Jurkat, Clone E6-1 (cell line): ENCODE results near the gene ADAP2. TPM values are rescaled to one million over a fixed set of nuclear protein-coding genes. Genes with fewer than 3 reads are reported as not detected.
"Not testable (repeated sequence)": the region's sequence is repeated elsewhere in the genome, so short reads cannot be mapped to it uniquely, and the experiment has no call there.

ENCODE experiments used
- DNase-seq: peaks from one replicate; pipeline ENCODE4 v3.0.0-alpha.2; 2011; ENCODE audit warnings: low read depth, low spot score
- H3K4me3 ChIP-seq: 2 replicates; pipeline ENCODE4 v1.5.1; 2011; ENCODE audit warnings: mild to moderate bottlenecking, low read length, control low read depth, moderate library complexity
- polyA plus RNA-seq: library from polyadenylated mRNA; unstranded; fragments of >200 nt; gene quantifications from one replicate; pipeline ENCODE4 v1.2.1, GENCODE V29; 2012; ENCODE audit warnings: missing spikeins; ENCODE audit not compliant: insufficient read length, insufficient read depth

Gene ADAP2, protein sequence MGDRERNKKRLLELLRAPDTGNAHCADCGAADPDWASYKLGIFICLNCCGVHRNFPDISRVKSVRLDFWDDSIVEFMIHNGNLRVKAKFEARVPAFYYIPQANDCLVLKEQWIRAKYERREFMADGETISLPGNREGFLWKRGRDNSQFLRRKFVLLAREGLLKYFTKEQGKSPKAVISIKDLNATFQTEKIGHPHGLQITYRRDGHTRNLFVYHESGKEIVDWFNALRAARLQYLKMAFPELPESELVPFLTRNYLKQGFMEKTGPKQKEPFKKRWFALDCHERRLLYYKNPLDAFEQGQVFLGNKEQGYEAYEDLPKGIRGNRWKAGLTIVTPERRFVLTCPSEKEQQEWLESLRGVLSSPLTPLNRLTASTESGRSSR
- not detected for polyA plus RNA-seq

GRCh38 chr17:30921544-30922196 is at the start of gene ADAP2:
Gene ADAP2 (plus strand): TSS chr17:30921945. CDS start chr17:30922015, 70 bp downstream.
- no peak within 1 kb of the TSS for H3K4me3 ChIP-seq
- DNase-seq: no peak

- DNase-seq: no peak
- H3K4me3 ChIP-seq: no peak overlapping the region
These were observed 35.6 kb upstream of the ADAP2 start for GRCh38 chr17:30886187-30886586.

- H3K4me3 ChIP-seq: no peak overlapping the region
- DNase-seq: no peak
These were observed 27.5 kb upstream of the ADAP2 start for GRCh38 chr17:30894236-30894635.

DNA sequence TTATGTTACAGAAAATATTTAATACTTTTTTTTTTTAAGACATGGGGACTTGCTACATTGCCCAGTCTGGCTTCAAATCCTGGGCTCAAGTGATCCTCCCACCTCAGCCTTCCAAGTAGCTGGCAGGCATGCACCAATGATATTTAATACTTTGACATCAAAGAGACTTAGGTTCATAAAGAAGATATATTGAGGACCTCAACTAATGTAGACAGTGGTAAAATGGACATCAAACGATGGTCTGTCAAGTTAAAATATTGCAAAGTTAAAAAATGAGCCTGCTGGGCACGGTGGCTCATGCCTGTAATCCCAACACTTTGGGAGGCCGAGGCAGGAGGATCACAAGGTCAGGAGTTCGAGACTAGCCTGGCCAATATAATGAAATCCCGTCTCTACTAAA is 24.4 kb upstream of the ADAP2 start:
- DNase-seq: no peak
- H3K4me3 ChIP-seq: no peak overlapping the region

DNA sequence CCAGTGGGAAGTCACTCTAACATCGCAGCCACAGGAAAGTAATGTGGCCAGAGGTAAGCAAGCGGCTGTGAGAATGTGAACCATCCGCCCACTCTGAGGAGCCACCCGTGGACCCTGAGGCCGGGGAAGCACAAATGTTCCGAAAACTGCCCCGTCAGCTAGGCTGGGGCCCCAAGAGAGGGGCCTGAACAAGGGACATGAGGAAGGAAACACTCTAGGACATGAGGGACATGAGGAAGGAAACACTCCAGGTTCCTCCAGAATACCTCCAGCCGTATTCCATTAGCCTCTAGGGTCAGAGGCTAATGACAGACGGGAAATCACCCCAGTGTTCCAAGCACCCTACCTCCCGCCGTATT is 16.0 kb upstream of the ADAP2 start:
- DNase-seq: no peak
- H3K4me3 ChIP-seq: peak overlapping the region; percentile 71

DNA sequence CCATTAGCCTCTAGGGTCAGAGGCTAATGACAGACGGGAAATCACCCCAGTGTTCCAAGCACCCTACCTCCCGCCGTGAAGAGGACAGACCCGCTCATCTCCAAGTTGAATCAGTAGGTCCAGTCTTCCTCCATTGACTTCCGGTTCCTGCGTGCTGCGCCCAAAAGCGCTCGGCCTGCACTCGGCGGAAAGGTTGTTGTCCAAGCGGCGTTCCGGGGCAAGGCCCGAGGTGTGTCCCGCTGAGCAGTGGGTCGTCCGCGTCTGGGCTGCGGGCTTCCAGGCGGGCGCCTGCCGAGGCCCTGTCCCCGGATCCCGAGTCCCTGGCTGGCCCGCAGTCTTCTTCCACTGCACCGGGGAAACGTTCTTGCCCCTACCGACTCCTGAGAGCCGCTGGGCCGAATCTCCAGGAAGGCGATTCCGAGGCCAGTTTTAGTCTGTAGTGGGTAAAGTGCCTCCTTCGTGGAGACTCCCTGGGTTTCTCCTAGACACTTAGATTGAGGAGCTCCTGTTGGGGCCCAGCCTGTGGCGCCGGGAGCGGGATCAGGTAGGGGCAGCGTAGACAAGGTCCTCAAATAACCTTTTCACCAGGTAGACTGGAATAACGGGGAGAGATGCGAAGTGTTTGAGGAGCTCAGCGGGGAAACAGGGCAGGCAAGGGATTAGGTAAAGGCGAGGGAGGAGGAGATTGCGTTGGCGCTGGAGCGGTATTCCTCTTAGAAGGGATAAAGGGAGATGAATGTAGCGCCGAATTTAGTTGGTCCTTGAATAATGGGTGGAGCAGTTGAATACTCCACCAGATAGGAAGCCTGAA is 15.4 kb upstream of the ADAP2 start, which contains the start of gene TEFM:
Gene TEFM (minus strand): TSS at position 138 of the 811 bp plus-strand sequence. CDS start 40 bp downstream, at position 98.
- H3K4me3 ChIP-seq: peak within 1 kb of the TSS; percentile 71
- DNase-seq: peak; percentile 78

DNA sequence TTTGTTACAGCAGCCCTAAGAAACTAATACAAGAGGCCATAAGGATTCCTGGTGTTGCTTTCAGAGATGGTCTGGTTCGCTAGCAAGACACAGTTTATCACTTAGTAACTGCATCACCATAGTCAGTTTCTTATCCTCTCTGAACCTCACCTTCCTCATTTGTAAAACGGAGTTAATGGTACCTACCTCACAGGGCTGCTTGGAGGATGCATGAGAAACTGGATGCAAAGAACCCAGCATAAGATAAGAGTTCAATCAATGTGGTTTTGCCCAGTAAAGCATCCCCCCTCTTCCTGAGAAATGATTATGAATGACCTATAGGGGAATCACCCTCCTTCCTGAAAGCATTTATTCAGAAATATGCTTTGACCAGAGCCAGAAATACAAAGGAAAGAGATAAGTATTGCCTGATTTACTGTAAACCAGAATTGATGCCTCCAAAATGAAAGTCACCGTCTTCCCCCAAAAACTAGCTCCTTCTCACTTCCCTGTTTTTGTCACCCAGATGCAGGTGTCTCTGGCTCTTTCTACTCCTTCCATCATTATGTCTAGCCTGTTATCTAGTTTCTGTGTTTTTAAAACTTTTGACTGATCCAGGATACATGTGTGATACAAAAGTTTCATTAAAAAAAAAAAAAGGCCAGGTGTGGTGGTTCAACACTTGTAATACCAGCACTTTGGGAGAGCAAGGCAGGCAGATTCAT is 12.9 kb upstream of the ADAP2 start:
- no peak overlapping the region for H3K4me3 ChIP-seq
- no peak for DNase-seq

- DNase-seq, H3K4me3 ChIP-seq: not testable (repeated sequence)
These were observed 11.6 kb upstream of the ADAP2 start for GRCh38 chr17:30910151-30910550.

DNA sequence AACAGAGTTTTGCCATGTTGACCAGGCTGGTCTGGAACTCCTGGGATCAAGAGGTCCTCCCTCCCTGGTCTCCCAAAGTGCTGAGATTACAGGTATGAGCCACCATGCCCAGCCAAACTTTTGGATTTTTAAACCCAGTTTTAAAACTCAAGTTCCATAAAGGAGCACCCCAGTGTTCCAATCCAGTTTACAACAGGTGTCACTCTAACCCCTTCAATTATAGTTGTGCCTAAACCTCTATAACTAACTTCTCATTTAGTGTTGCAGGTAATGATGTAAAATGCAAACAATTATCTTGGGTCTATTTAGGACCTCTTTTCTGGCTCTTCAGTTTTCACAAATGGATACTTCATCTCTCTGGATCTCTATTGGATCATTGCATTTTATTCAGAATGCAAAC is 7.8 kb upstream of the ADAP2 start:
- H3K4me3 ChIP-seq: no peak overlapping the region
- DNase-seq: no peak

- DNase-seq: no peak
- H3K4me3 ChIP-seq: no peak overlapping the region
These were observed 5.7 kb upstream of the ADAP2 start for GRCh38 chr17:30915833-30916611.

GRCh38 chr17:30917050-30917449 is 4.7 kb upstream of the ADAP2 start:
- DNase-seq: no peak
- no peak overlapping the region for H3K4me3 ChIP-seq

DNA sequence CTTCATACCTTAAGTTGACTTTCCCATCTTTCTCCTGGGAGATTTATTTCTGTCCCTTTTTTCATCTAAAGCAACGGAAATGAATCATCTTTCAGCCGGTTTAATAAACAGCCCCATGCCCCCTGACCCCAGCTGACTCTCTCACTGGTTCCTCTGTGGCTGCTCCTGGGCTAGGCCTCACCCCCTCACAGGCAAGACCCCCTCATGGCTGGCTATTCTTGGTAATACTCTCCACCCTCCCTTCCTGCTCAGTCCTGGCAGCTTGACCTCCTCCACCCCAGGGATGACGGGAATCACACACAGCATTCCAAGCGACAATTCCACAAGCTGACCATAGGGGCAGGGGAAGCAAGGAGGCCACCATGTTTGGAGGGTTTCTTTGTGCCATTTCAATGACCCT is 1.5 kb upstream of the ADAP2 start:
- no peak for DNase-seq
- H3K4me3 ChIP-seq: no peak overlapping the region

- DNase-seq: no peak
- no peak overlapping the region for H3K4me3 ChIP-seq
These were observed 832 bp upstream of the ADAP2 start for GRCh38 chr17:30920683-30921543.

DNA sequence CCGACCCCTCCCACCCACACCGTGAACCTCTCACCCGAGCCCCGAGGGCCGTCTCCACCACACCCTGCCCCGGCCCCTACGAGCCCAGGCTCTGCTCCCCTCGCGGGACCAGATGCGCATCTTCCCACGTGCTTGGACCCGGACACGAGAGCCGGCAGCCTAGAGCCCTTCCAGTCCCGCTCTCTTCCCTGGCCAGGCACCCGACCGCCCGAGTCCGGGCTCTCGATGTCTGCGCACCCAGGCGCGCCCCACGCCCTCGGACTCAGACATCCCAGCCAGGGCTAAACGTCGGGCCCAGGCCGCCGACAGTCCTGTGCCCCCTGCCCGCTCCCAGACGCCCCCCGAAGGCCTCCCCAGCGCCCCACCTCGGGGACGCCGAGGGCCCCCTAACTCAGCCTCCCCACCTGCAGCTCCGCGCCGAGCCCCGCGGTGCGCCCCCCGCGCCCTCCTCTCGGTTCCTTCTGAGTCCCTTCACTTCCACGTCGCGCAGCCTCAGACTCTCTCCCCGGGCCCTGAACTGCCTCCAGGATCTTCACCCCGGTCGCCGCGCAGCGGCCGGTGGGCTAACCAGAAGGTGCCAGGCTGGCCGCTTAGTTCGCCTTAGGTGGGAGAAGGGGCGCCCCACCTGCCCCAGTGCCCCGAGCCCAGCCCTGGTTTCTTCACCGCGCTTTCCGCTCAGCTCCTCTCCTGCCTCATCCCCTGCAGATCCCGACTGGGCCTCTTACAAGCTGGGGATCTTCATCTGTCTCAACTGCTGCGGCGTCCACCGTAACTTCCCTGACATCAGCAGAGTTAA is 688 bp downstream of the ADAP2 start:
- no peak overlapping the region for H3K4me3 ChIP-seq
- DNase-seq: no peak

- no peak overlapping the region for H3K4me3 ChIP-seq
- no peak for DNase-seq
These were observed 2.6 kb downstream of the ADAP2 start for GRCh38 chr17:30924341-30924740.

- DNase-seq: no peak
- H3K4me3 ChIP-seq: no peak overlapping the region
These were observed 4.8 kb downstream of the ADAP2 start for GRCh38 chr17:30926516-30926915.

DNA sequence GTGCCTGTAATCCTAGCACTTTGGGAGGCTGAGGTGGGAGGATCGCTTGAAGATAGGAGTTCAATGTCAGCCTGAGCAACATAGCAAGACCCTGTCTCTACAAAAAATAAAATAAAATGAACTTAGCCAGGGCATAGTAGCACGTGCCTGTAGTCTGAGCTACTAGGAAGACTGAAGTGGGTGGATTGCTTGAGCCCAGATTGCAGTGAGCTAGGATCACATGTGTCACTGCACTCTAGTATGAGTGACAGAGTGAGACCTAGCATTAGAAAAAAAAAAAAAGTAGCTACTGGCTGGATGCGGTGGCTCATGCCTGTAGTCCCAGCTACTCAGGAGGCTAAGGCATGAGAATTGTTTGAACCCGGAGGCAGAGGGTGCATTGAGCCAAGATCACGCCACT is 6.0 kb downstream of the ADAP2 start:
- no peak overlapping the region for H3K4me3 ChIP-seq
- no peak for DNase-seq
